Gastrocnemius medialis (tissue), 4 donors: ENCODE results near the gene METRNL. TPM values are rescaled to one million over a fixed set of nuclear protein-coding genes. Genes with fewer than 3 reads are reported as not detected.

Experiments
- ATAC-seq, 2 donors: fragments of 150-250 bp; one replicate each; pipeline ENCODE4 v1.9.1; 2016
- DNase-seq, 2 donors: peaks; one replicate each; pipeline ENCODE4 v3.0.0-alpha.2; 2019
- H3K27ac ChIP-seq, 4 donors: fragments of 200-600 bp; sonication (generic); 1 replicate in 1 of 4; 2 replicates in 3 of 4; pipeline ENCODE4 v1.5.1; 2016 to 2018; ENCODE audit warnings: mild to moderate bottlenecking in 2 of 4, moderate library complexity in 1 of 4
- H3K27me3 ChIP-seq, 3 donors: fragments of 200-600 bp; sonication (generic) in 2 of 3; 1 replicate in 1 of 3; 2 replicates in 2 of 3; pipeline versions ENCODE4 v1.5.1 to v1.6.0; 2016 to 2019; ENCODE audit warnings: mild to moderate bottlenecking in 1 of 3, moderate library complexity in 1 of 3
- H3K36me3 ChIP-seq, 2 donors: fragments of 200-600 bp; sonication (generic) in 1 of 2; one replicate each; pipeline ENCODE4 v1.5.1; 2017 to 2018
- H3K4me1 ChIP-seq, 2 donors: fragments of 200-600 bp; sonication (generic) in 1 of 2; one replicate each; pipeline ENCODE4 v1.5.1; 2016 to 2017; ENCODE audit warnings: mild to moderate bottlenecking in 2 of 2
- H3K4me3 ChIP-seq, 4 donors: fragments of 200-600 bp; sonication (generic) in 3 of 4; 1 replicate in 1 of 4; 2 replicates in 3 of 4; pipeline ENCODE4 v1.5.1; 2016 to 2019; ENCODE audit warnings: mild to moderate bottlenecking in 2 of 4
- H3K9me3 ChIP-seq, 3 donors: fragments of 200-600 bp; sonication (generic) in 2 of 3; 1 replicate in 1 of 3; 2 replicates in 2 of 3; pipeline ENCODE4 v1.5.1; 2016 to 2019
- POLR2A ChIP-seq, 2 donors: fragments of 450-650 bp; IDR thresholded peaks; one replicate each; pipeline ENCODE4 v1.6.1; 2017; ENCODE audit warnings: antibody characterized with exemption in 2 of 2, mild to moderate bottlenecking in 2 of 2, moderate library complexity in 2 of 2
- in situ Hi-C, 4 donors: fragments of 200-750 bp; cut with MboI; loops; one replicate each; pipeline versions ENCODE4 v1.15.0 to v1.8.0; 2017; ENCODE audit warnings: low sequenced_read_pairs in 4 of 4
- intact Hi-C: fragments of 100-400 bp; cut with DNase I; formaldehyde crosslinking; loops from one replicate; pipeline ENCODE4 v1.15.1; 2023; ENCODE audit warnings: low total_unique reads
- total RNA-seq, 4 donors: library from RNA; depleted of rRNA; stranded (reverse); fragments of >200 nt; gene quantifications; one replicate each; pipeline versions ENCODE4 v1.1.0 to v1.2.3, GENCODE V29; 2016
- TF ChIP-seq, protein P1 (sequence below), 5 experiments: fragments of 450-650 bp in 3 of 5; fragments of 200-600 bp in 2 of 5; sonication (generic) in 2 of 5; IDR thresholded peaks in 4 of 5; conservative IDR thresholded peaks in 1 of 5; 1 replicate in 4 of 5; 2 replicates in 1 of 5; pipeline ENCODE4 v1.5.1; 2016 to 2019; ENCODE audit warnings: antibody characterized with exemption in 5 of 5, mild to moderate bottlenecking in 3 of 5, moderate library complexity in 3 of 5

METRNL gene
- total RNA-seq, 4 donors from 2014 or later, result 6.6 to 19.7 (median 11.1) TPM

DNA sequence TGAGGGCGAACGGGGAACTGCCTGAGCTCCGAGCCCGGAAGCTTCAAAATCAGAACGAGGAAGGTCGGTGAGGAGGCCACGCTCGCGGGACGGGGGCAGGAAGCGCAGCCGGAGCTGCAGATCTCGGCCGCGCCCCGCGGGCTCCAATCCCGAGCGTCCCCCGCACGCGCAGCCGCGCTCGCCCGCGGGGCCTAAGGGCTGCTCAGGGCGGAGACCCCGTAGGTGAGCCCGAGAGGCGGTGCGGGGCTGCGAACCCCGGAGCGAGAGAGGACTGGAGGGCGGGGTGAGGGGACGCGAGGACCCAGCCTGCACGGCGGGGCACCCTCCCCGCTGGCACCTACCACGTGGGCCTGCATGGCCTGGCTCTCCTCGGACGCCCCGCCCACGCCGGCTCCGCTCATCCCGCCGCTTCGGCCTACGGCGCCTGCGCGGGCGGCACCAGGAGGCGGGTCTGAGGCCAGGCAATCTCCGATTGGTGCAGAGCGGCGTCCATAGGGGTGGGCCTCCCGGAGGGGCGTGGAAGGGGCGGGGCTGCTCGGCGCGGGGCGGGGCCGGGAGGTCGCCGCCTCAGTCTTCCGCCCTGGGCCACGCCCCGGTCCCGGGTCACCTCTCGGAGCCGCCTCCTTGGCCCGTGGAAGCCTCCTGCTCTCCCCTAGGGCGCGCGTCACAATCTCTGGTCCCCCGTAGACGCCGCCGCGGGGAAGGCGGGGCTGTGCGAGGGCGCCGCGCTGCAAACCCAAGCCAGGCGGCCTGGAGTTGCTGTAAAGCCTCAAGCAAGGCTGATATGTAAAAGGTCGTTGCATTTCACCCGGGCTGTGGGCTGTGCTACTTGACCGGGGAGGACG, 27.8 kb upstream of the METRNL start:
- H3K9me3 ChIP-seq, result no peaks in the 10 kb centered on the region
- ATAC-seq, result peak; percentile 90
- H3K4me1 ChIP-seq, result peaks cover 17 to 22% of the 10 kb centered on the region in 2 donors
- intact Hi-C loops, result loop anchor here (2.0 to 10.0 kb wide), 3 partner anchors 137 to 601 kb away; partner anchors contain the start of gene CYBC1
- H3K36me3 ChIP-seq, result peaks cover 0 to 4% of the 10 kb centered on the region in 2 donors
- TF ChIP-seq, protein P1, sequence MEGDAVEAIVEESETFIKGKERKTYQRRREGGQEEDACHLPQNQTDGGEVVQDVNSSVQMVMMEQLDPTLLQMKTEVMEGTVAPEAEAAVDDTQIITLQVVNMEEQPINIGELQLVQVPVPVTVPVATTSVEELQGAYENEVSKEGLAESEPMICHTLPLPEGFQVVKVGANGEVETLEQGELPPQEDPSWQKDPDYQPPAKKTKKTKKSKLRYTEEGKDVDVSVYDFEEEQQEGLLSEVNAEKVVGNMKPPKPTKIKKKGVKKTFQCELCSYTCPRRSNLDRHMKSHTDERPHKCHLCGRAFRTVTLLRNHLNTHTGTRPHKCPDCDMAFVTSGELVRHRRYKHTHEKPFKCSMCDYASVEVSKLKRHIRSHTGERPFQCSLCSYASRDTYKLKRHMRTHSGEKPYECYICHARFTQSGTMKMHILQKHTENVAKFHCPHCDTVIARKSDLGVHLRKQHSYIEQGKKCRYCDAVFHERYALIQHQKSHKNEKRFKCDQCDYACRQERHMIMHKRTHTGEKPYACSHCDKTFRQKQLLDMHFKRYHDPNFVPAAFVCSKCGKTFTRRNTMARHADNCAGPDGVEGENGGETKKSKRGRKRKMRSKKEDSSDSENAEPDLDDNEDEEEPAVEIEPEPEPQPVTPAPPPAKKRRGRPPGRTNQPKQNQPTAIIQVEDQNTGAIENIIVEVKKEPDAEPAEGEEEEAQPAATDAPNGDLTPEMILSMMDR (IDR thresholded peaks at IDR 0.05 in 4 of 5, conservative IDR thresholded peaks at IDR 0.05 in 1 of 5), result no peak
- TF ChIP-seq POLR2A (IDR thresholded peaks at IDR 0.05), result peak; percentile 84 to 88
- no peaks in the 10 kb centered on the region for H3K27me3 ChIP-seq
- in situ Hi-C loops, result no loop called here
- DNase-seq, result peak; percentile 93 to 97
- peak overlapping the region; percentile 89 to 91 (median 89) for H3K27ac ChIP-seq
- peak overlapping the region; percentile 64 to 81 (median 76) for H3K4me3 ChIP-seq

- intact Hi-C loops (loop anchor here (10.0 kb wide), 2 partner anchors 137 to 267 kb away; no protein-coding TSS in a partner anchor), in situ Hi-C loops (no loop called here)
- H3K4me3 ChIP-seq, result peak overlapping the region; percentile 64 to 81 (median 76)
- no peak for TF ChIP-seq POLR2A (IDR thresholded peaks at IDR 0.05)
- TF ChIP-seq, protein P1 (IDR thresholded peaks at IDR 0.05 in 4 of 5, conservative IDR thresholded peaks at IDR 0.05 in 1 of 5), result no peak
- peaks cover 17 to 27% of the 10 kb centered on the region in 2 donors for H3K4me1 ChIP-seq
- H3K27ac ChIP-seq, result peak overlapping the region; percentile 89 to 91 (median 89)
- no peaks in the 10 kb centered on the region for H3K9me3 ChIP-seq
- no peak for DNase-seq
- ATAC-seq, result no peak
- H3K36me3 ChIP-seq, result no peaks in the 10 kb centered on the region
- H3K27me3 ChIP-seq, result no peaks in the 10 kb centered on the region
These were observed 27.2 kb upstream of the METRNL start for GRCh38 chr17:83052241-83052564.

DNA sequence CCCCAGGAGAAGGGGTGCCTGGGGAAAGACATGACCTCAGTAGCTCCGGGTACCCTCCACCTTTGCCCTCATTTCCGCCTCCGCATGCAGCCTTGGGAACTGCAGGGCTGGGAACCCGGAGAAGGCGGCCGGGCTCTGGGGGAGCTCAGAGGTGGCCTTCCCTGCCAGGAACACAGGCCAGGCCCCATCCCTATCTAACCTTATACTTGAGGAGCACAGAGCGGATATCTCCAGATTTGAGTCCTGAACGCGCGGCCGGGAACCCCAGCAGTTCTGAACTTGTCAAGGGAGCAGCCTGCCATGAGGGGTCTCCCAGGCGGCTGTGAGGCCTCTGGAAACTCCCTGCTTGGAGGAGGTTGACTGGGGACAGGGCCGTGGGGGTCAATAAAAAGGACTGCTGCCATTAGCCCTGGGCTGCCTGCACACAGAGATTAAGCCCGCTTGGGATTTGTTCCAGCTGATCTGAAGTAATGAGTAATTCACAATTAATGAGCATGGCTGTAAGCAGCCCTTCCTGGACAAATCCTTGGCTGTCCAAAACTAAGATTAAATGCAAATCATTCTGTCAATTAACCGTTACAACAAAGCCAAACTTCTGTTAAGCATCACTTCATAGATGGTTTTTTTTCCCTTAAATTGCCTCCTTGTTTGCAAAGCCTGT, 26.3 kb upstream of the METRNL start:
- TF ChIP-seq POLR2A (IDR thresholded peaks at IDR 0.05), result no peak
- TF ChIP-seq, protein P1 (IDR thresholded peaks at IDR 0.05 in 4 of 5, conservative IDR thresholded peaks at IDR 0.05 in 1 of 5), result no peak
- no peak for DNase-seq
- no peaks in the 10 kb centered on the region for H3K36me3 ChIP-seq
- in situ Hi-C loops (no loop called here), intact Hi-C loops (loop anchor here (10.0 kb wide), 2 partner anchors 138 to 268 kb away; no protein-coding TSS in a partner anchor)
- H3K9me3 ChIP-seq, result no peaks in the 10 kb centered on the region
- peak overlapping the region; percentile 52 to 67 (median 60) for H3K27ac ChIP-seq
- H3K4me1 ChIP-seq, result peaks cover 22 to 35% of the 10 kb centered on the region in 2 donors
- H3K4me3 ChIP-seq, result no peak overlapping the region
- no peak for ATAC-seq
- H3K27me3 ChIP-seq, result no peaks in the 10 kb centered on the region

DNA sequence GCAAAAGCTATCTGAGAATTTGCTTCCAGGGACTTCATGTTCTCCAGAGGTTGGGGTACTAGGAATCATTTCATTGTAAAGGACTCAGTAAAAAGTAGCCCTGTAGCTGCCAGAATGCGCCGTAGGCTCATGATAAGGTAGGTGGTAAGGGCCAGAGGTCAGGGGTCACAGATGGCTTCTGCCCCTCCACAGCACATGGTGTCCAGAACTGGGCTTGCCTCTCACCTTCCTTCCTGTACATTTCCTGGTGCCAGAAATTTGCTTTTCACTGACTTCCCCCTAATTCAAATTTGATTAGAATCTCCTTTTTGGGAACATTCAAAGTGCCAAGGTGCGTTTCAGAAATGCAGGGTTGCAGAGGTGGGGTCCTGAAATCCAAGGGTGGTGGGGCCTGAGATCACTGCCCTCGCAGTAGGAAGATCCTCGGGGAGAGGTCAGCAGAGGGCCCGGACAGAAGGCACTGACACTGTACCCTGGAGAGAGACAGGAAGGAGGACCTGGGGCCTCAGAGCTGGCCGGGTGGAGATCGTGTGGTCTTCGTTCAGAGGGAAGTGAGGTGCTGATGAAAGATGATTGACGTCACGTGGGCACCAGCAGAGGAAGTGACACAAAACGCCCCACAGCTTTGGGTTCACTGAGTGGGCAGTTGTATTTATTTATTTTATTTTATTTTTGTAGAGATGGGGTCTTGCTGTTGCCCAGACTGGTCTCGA, 25.5 kb upstream of the METRNL start:
- Histone ChIP-seq H3K4me1 (peaks cover 24 to 35% of the 10 kb centered on the region in 2 donors), H3K27ac (peak overlapping the region; percentile 52 to 67 (median 60)), H3K4me3 (no peak overlapping the region), H3K36me3 (no peaks in the 10 kb centered on the region), H3K9me3 (no peaks in the 10 kb centered on the region), H3K27me3 (no peaks in the 10 kb centered on the region)
- TF ChIP-seq POLR2A (IDR thresholded peaks at IDR 0.05), result no peak
- TF ChIP-seq, protein P1 (IDR thresholded peaks at IDR 0.05 in 4 of 5, conservative IDR thresholded peaks at IDR 0.05 in 1 of 5), result no peak
- ATAC-seq, result no peak
- intact Hi-C loops (loop anchor here (10.0 kb wide), 2 partner anchors 139 to 269 kb away; no protein-coding TSS in a partner anchor), in situ Hi-C loops (no loop called here)
- peak; percentile 33 to 48 for DNase-seq
